GM12891 (cell line): Measurements from ENCODE around the gene ARHGAP26.

Experiments
- DNase-seq: peaks from one replicate; pipeline ENCODE4 v3.0.0; 2011; ENCODE audit warnings: low spot score; ENCODE audit not compliant: insufficient read length
- FAIRE-seq: peaks from 2 replicates; lab custom pipeline; 2011; peaks lifted over from hg19 to GRCh38; lab: Jason Lieb, UNC
- PAX5 ChIP-seq: IDR thresholded peaks from 2 replicates; pipeline ENCODE4 v1.6.1; 2011; ENCODE audit warnings: low read length, moderate library complexity, mild to moderate bottlenecking; ENCODE audit not compliant: insufficient read depth, severe bottlenecking
- POLR2A ChIP-seq: IDR thresholded peaks from 2 replicates; pipeline ENCODE4 v1.6.1; 2011; ENCODE audit warnings: low read depth, low read length, control low read depth
- POLR2AphosphoS5 ChIP-seq: IDR thresholded peaks from 2 replicates; pipeline ENCODE4 v1.6.1; 2011; ENCODE audit warnings: low read depth, low read length, control low read depth
- POU2F2 ChIP-seq: IDR thresholded peaks from 2 replicates; pipeline ENCODE4 v1.6.1; 2011; ENCODE audit warnings: low read depth, mild to moderate bottlenecking, control low read depth, low read length, moderate library complexity
- SPI1 ChIP-seq: IDR thresholded peaks from 2 replicates; pipeline ENCODE4 v1.6.1; 2011; ENCODE audit warnings: low read depth, low read length, control low read depth
- TAF1 ChIP-seq: IDR thresholded peaks from 2 replicates; pipeline ENCODE4 v1.6.1; 2011; ENCODE audit warnings: low read depth, low read length, control low read depth

ARHGAP26 gene

GRCh38 chr5:143237664-143238063 is 467.5 kb downstream of the ARHGAP26 start:
- FAIRE-seq = no peak
- no peak for TF ChIP-seq POLR2A
- TF ChIP-seq POU2F2 = no peak
- TF ChIP-seq SPI1 = no peak
- no peak for TF ChIP-seq PAX5
- TF ChIP-seq POLR2AphosphoS5 = no peak
- no peak for TF ChIP-seq TAF1
- no peak for DNase-seq

- FAIRE-seq (peak; percentile 33), DNase-seq (no peak)
- no peak for TF ChIP-seq POLR2A
- TF ChIP-seq POLR2AphosphoS5 = no peak
- no peak for TF ChIP-seq PAX5
- TF ChIP-seq SPI1 = no peak
- no peak for TF ChIP-seq POU2F2
- TF ChIP-seq TAF1 = no peak
Observed at GRCh38 chr5:143238620-143239019, 468.4 kb downstream of the ARHGAP26 start.

GRCh38 chr5:143239882-143240518 is 469.8 kb downstream of the ARHGAP26 start:
- no peak for TF ChIP-seq SPI1
- no peak for TF ChIP-seq POU2F2
- no peak for TF ChIP-seq POLR2A
- TF ChIP-seq PAX5 = no peak
- no peak for TF ChIP-seq TAF1
- no peak for TF ChIP-seq POLR2AphosphoS5
- DNase-seq (no peak), FAIRE-seq (peak; percentile 16)

- no peak for DNase-seq
- FAIRE-seq = no peak
- TF ChIP-seq POLR2AphosphoS5 = no peak
- no peak for TF ChIP-seq TAF1
- TF ChIP-seq POU2F2 = no peak
- TF ChIP-seq PAX5 = no peak
- TF ChIP-seq SPI1 = no peak
- TF ChIP-seq POLR2A = no peak
Observed at GRCh38 chr5:143241892-143242291, 471.7 kb downstream of the ARHGAP26 start.

- TF ChIP-seq POU2F2 (no peak), SPI1 (no peak), POLR2AphosphoS5 (no peak), POLR2A (no peak), PAX5 (no peak), TAF1 (no peak)
- DNase-seq (no peak), FAIRE-seq (no peak)
Observed at GRCh38 chr5:143243103-143243502, 472.9 kb downstream of the ARHGAP26 start.

- TF ChIP-seq PAX5 = no peak
- FAIRE-seq (no peak), DNase-seq (no peak)
Observed at GRCh38 chr5:143244000-143244736, 474.0 kb downstream of the ARHGAP26 start.

GRCh38 chr5:143244990-143245389 is 474.8 kb downstream of the ARHGAP26 start:
- no peak for TF ChIP-seq PAX5
- TF ChIP-seq TAF1 = no peak
- no peak for TF ChIP-seq SPI1
- no peak for TF ChIP-seq POU2F2
- TF ChIP-seq POLR2AphosphoS5 = no peak
- TF ChIP-seq POLR2A = no peak
- DNase-seq (no peak), FAIRE-seq (no peak)

GRCh38 chr5:143245929-143246561 is 475.9 kb downstream of the ARHGAP26 start:
- no peak for TF ChIP-seq POLR2AphosphoS5
- no peak for TF ChIP-seq SPI1
- no peak for TF ChIP-seq PAX5
- TF ChIP-seq POU2F2 = no peak
- TF ChIP-seq TAF1 = no peak
- FAIRE-seq = no peak
- no peak for DNase-seq

GRCh38 chr5:143247134-143247815 is 477.1 kb downstream of the ARHGAP26 start:
- FAIRE-seq = peak; percentile 35
- no peak for DNase-seq
- no peak for TF ChIP-seq SPI1
- TF ChIP-seq POU2F2 = no peak
- no peak for TF ChIP-seq TAF1
- TF ChIP-seq POLR2AphosphoS5 = no peak
- no peak for TF ChIP-seq PAX5
- no peak for TF ChIP-seq POLR2A
